NCI-H2171 treated with DMSO at 0.1 percent for 48 hours (cell line): ENCODE measurements around the gene PTK7.

Experiments
- DNase-seq: peaks from one replicate; lab custom pipeline; 2025; lab: John Stamatoyannopoulos, UW

Gene PTK7

GRCh38 chr6:43180058-43180457 lies 103.9 kb downstream of the PTK7 start:
- DNase-seq: no peak

GRCh38 chr6:43180985-43181384 lies 104.9 kb downstream of the PTK7 start:
- DNase-seq: no peak

- DNase-seq: no peak
These were observed 105.5 kb downstream of the PTK7 start for GRCh38 chr6:43181621-43181941.

GRCh38 chr6:43181942-43182860 lies 106.1 kb downstream of the PTK7 start, which contains the start of gene CUL9:
CUL9 (plus strand) TSS chr6:43182196; CDS start chr6:43184311, 2,115 bp downstream.
- DNase-seq: peak; percentile 43

- no peak for DNase-seq
These were observed 107.3 kb downstream of the PTK7 start for GRCh38 chr6:43183441-43183840.

- no peak for DNase-seq
These were observed 108.3 kb downstream of the PTK7 start for GRCh38 chr6:43184268-43184985.

GRCh38 chr6:43185391-43185985 lies 109.4 kb downstream of the PTK7 start:
- DNase-seq: no peak

GRCh38 chr6:43186019-43186418 lies 109.9 kb downstream of the PTK7 start:
- DNase-seq: no peak

GRCh38 chr6:43186706-43187105 lies 110.6 kb downstream of the PTK7 start:
- DNase-seq: no peak

GRCh38 chr6:43187821-43188220 lies 111.7 kb downstream of the PTK7 start:
- DNase-seq: no peak

- DNase-seq: no peak
These were observed 112.3 kb downstream of the PTK7 start for GRCh38 chr6:43188426-43188825.

GRCh38 chr6:43189776-43190304 lies 113.7 kb downstream of the PTK7 start:
- no peak for DNase-seq

- no peak for DNase-seq
These were observed 116.8 kb downstream of the PTK7 start for GRCh38 chr6:43192911-43193310.

- DNase-seq: no peak
These were observed 117.8 kb downstream of the PTK7 start for GRCh38 chr6:43193929-43194328.

- no peak for DNase-seq
These were observed 120.2 kb downstream of the PTK7 start for GRCh38 chr6:43196337-43196736.

- DNase-seq: no peak
These were observed 123.8 kb downstream of the PTK7 start for GRCh38 chr6:43199912-43200311.

- DNase-seq: no peak
These were observed 124.4 kb downstream of the PTK7 start for GRCh38 chr6:43200541-43200940.

GRCh38 chr6:43202451-43202850 lies 126.3 kb downstream of the PTK7 start:
- DNase-seq: no peak

GRCh38 chr6:43203029-43203717 lies 127.1 kb downstream of the PTK7 start:
- no peak for DNase-seq

- no peak for DNase-seq
These were observed 127.6 kb downstream of the PTK7 start for GRCh38 chr6:43203718-43204095.

- DNase-seq: no peak
These were observed 128.4 kb downstream of the PTK7 start for GRCh38 chr6:43204271-43205105.
